ENCODE measurements around the gene HEPHL1.
A peak's percentile ranks its signal among the peaks of the same experiment; 100 is the strongest.
"Not testable (repeated sequence)": the region's sequence is repeated elsewhere in the genome, so short reads cannot be mapped to it uniquely, and the experiment has no call there.

HEPHL1 gene

GRCh38 chr11:94151903-94152677, 130.9 kb downstream of the HEPHL1 start:
- peak; percentile 85 for DNase-seq

DNA sequence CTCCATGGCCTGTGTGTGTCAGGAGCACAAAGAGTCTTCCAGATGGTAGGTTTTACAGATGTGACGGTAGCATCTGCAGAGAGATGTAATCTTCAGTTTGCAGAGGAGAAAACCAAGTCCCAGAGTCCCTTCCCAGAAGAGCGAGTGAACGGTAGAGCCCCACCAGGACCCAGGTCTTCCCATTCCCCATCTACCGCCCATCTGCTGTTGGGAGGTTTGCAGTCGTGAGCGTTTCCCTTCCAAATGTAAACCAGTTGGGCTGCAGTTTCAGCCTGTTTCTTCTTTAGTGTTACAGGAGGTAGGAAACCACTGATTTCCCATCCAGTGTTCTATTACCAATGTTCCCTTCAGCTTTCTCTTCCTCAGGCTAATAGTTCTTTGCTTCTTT, 131.5 kb downstream of the HEPHL1 start:
- no peak for DNase-seq

GRCh38 chr11:94153320-94153719, 132.2 kb downstream of the HEPHL1 start:
- no peak for DNase-seq

DNA sequence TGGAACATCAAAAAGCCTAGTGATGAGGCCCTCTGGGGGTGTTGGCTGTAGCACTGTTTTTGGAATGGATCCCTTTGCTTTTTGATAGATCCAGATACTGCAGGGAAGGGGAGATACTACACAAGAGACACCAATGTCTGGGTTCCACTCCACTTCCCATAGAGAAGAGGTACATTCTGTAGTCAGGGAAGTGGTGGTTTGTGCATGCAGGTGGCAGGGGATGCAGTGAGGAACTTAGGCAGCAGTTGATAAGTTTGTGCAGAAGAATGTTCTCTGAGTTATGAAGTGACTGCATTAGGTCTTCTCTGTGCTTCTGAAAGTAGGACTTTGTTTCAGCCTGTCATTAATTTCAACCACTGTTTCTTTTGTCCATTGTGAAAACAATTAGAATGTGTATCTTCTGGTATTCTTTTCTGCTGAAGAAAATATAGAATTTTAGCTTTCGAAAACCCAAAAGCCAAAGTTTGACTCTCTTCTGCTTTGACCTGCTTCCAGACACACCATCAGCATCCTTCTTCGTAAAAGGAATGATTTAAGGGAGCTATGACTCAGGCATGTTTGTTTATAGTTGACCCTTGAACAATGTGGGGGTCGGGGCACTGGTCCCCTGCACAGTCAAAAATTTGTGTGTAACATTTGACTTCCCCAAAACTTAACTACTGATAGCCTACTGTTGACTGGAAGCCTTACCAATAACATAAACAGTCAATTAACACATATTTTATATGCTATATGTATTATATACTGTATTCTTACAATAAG, 133.1 kb downstream of the HEPHL1 start:
- DNase-seq: no peak

- not testable (repeated sequence) for DNase-seq
Measured at GRCh38 chr11:94157339-94157738, 136.2 kb downstream of the HEPHL1 start.

Measured in inflammatory macrophage treated with lipopolysaccharide for 4 hours (primary cell).